ENCODE data around the gene ZFYVE9.

DNA sequence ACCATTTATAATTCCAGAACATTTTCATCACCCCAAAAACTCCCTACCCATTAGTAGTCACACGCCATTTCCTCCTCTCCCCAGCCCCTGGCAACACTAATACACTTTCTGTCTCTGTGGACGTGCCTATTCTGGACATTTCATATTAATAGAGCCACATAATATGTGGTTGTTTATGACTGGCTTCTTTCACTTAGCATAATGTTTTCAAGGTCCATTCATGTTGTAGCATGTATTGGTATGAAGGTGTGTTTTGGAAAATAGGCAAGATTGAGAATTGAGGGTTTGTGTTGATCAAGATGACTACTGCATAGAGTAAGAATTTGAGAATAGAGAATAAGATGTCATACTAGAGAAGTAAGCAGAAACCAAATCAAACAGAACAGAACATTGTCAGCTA is 67.5 kb downstream of the ZFYVE9 start:
- TF ChIP-seq, protein P1, sequence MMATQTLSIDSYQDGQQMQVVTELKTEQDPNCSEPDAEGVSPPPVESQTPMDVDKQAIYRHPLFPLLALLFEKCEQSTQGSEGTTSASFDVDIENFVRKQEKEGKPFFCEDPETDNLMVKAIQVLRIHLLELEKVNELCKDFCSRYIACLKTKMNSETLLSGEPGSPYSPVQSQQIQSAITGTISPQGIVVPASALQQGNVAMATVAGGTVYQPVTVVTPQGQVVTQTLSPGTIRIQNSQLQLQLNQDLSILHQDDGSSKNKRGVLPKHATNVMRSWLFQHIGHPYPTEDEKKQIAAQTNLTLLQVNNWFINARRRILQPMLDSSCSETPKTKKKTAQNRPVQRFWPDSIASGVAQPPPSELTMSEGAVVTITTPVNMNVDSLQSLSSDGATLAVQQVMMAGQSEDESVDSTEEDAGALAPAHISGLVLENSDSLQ (IDR thresholded peaks at IDR 0.05): no peak
- TF ChIP-seq SP1 (IDR thresholded peaks at IDR 0.05) (no peak), ARNT (IDR thresholded peaks at IDR 0.05) (no peak), BHLHE40 (IDR thresholded peaks at IDR 0.05; ENCODE audit: borderline replicate concordance) (no peak), LEF1 (IDR thresholded peaks at IDR 0.05; ENCODE audit: borderline replicate concordance) (no peak), SUZ12 (IDR thresholded peaks at IDR 0.05) (no peak), ELF4 (IDR thresholded peaks at IDR 0.05) (no peak), NFRKB (IDR thresholded peaks at IDR 0.05) (no peak), FOXM1 (IDR thresholded peaks at IDR 0.05; ENCODE audit: borderline replicate concordance) (no peak), TARDBP (IDR thresholded peaks at IDR 0.05) (no peak)
